SU-DHL-6 (cell line): ENCODE data around the gene SPRR5.

Experiments
- CTCF ChIP-seq: fragments of 200-600 bp; sonication (generic); IDR thresholded peaks from one replicate; pipeline ENCODE4 v1.5.1; 2017; ENCODE audit warnings: antibody characterized with exemption, mild to moderate bottlenecking, low read length, moderate library complexity; ENCODE audit not compliant: insufficient read depth, poor library complexity, severe bottlenecking
- EZH2phosphoT487 ChIP-seq: fragments of 200-600 bp; sonication (generic), shearing (Covaris generic); conservative IDR thresholded peaks from 2 replicates; pipeline ENCODE4 v1.6.1; 2018; ENCODE audit warnings: mild to moderate bottlenecking, antibody characterized with exemption, low read length, moderate library complexity, mixed read lengths

GRCh38 chr1:152983743-152984142, 36.7 kb downstream of the SPRR5 start, which contains the start of gene SPRR1A:
- TF ChIP-seq CTCF = no peak
- TF ChIP-seq EZH2phosphoT487 = no peak
